DOHH2 (cell line): ENCODE data around the gene DCLK1.

Source experiments
- EZH2phosphoT487 ChIP-seq: fragments of 200-600 bp; sonication (generic); IDR thresholded peaks from 2 replicates; pipeline ENCODE4 v1.6.1; 2017; ENCODE audit warnings: borderline replicate concordance, mild to moderate bottlenecking, antibody characterized with exemption, low read length, moderate library complexity, mixed read lengths
- TF ChIP-seq, protein P1 (sequence below): fragments of 200-600 bp; sonication (generic); IDR thresholded peaks from one replicate; pipeline ENCODE4 v1.5.1; 2014; ENCODE audit warnings: antibody characterized with exemption, mild to moderate bottlenecking, low read depth, low read length; ENCODE audit not compliant: poor library complexity, severe bottlenecking

GRCh38 chr13:36062249-36062648 lies 68.9 kb downstream of the DCLK1 start:
- TF ChIP-seq, protein P1, sequence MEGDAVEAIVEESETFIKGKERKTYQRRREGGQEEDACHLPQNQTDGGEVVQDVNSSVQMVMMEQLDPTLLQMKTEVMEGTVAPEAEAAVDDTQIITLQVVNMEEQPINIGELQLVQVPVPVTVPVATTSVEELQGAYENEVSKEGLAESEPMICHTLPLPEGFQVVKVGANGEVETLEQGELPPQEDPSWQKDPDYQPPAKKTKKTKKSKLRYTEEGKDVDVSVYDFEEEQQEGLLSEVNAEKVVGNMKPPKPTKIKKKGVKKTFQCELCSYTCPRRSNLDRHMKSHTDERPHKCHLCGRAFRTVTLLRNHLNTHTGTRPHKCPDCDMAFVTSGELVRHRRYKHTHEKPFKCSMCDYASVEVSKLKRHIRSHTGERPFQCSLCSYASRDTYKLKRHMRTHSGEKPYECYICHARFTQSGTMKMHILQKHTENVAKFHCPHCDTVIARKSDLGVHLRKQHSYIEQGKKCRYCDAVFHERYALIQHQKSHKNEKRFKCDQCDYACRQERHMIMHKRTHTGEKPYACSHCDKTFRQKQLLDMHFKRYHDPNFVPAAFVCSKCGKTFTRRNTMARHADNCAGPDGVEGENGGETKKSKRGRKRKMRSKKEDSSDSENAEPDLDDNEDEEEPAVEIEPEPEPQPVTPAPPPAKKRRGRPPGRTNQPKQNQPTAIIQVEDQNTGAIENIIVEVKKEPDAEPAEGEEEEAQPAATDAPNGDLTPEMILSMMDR = no peak
- TF ChIP-seq EZH2phosphoT487 = no peak
